HG03558 (cell line): ENCODE results near the gene CDH7.

Experiments
- ATAC-seq: cut with Tn5 transposase; IDR thresholded peaks from one replicate; pipeline ENCODE4 v1.9.1; 2021; ENCODE audit warnings: moderate number of reproducible peaks; ENCODE audit not compliant: unreplicated experiment; ENCODE audit errors: extremely low read depth

CDH7 gene, protein sequence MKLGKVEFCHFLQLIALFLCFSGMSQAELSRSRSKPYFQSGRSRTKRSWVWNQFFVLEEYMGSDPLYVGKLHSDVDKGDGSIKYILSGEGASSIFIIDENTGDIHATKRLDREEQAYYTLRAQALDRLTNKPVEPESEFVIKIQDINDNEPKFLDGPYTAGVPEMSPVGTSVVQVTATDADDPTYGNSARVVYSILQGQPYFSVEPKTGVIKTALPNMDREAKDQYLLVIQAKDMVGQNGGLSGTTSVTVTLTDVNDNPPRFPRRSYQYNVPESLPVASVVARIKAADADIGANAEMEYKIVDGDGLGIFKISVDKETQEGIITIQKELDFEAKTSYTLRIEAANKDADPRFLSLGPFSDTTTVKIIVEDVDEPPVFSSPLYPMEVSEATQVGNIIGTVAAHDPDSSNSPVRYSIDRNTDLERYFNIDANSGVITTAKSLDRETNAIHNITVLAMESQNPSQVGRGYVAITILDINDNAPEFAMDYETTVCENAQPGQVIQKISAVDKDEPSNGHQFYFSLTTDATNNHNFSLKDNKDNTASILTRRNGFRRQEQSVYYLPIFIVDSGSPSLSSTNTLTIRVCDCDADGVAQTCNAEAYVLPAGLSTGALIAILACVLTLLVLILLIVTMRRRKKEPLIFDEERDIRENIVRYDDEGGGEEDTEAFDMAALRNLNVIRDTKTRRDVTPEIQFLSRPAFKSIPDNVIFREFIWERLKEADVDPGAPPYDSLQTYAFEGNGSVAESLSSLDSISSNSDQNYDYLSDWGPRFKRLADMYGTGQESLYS

DNA sequence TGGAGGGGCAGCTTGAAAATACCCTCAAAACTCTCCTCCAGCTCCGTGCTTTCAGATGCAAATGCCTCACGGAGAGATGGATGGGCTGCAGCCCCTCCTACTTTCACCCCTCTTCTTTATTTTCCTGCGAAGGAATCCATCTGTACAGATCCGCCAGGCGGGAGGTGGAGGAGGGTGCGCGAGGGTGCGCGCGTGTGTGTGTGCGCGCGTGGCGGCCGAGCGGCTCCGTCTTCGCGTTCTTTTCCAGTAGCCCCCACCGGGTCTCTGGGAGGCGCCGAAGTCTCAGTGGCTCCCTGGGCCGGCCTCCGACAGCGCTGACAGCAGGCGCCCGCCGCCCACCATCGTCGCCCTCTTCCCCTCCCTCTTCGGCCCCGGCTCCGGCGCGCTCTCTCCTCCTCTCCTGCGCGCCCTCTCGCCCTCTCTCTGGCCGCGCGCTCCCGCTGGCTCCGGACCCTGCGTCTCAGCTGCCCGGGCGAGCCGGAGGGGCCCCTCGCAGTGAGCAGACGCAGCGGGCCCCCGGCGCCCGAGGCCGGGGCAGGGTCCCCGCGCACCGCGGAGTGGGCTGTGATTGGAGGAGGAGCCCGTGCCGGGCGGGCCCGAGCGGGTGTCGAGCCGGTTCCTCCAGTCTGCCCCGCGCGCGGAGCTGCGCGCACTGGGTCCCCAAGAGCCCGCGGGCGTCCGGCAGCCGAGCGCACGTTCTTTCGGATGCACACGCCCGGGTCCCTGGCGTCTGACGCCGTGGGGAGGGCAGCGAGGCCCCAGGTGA lies at the start of gene CDH7:
CDH7 (plus strand) TSS at position 624 of the 766 bp plus-strand sequence. CDS start 11,831 bp downstream, outside the sequence.
- ATAC-seq = no peak

DNA sequence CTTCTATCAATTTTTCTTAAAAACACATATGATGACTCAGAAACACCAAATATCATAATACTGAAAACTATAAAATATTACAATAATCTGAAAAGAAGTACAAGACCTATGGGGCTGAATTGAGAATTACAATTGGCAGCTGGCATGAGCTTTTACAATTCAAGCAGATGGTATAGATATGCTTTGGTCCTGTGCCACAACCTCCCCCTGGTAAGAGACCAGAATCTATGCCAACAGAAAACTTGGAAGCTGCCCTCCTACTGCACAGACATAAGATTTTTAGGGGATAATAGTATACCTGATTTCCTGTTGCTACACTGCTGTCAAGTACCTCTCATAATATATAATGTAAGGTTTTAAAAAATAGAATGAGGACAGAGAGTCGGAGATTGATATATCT lies 46.8 kb upstream of the CDH7 start:
- ATAC-seq = no peak

DNA sequence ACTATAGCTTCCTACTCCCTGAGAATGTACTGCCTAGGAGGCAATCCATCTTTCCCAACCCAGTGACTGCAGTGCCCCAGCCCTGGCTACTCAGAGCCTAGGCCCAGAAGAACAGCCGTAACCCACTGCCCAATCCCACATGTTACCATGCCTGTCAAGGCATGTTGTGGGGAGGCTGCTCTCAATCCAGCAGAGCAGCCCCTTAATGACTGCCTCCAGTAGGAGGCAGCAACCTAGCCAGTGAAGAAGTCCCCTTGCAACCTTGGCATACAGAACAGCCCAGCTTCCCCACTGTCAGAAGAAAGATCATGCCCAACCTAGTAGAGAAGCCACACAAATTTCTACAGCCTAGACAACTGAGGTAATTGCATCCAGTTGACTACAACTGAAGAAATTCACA lies 44.2 kb upstream of the CDH7 start:
- no peak for ATAC-seq

DNA sequence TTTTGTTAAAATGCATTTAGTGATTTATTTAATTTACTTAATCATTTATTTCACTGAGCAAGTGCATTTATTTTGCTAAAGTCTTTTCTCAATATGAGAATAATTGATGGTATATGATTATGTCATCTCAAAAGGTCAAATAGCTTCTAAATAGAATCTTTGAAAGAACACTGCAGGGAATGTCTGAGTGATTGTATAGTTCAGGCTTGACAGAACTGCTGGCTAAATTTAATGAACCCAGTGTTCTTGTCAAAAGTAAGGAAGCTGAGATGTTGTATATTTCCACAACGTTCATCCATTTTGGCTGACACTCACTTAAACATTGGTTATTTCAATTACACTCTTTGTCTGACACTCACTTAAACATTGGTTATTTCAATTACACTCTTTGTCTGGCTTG lies 39.3 kb upstream of the CDH7 start:
- ATAC-seq = no peak

DNA sequence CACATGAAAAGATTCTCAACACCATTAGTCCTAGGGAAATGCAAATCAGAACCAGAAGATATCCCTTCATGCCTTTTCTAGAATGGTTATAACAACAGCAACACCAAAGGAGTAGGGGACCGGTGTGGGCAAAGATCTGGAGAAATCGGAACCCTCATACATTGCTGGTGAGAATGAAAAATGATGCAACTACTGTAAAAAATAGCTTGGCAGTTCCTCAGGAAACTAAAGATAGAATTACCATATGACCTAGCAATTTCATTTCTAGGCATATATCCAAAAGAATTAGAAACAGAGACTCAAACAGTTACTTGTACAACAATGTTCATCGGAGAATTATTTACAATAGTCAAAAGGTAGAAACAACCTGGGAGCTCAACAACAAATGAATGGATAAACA lies 29.2 kb upstream of the CDH7 start:
- ATAC-seq = no peak

DNA sequence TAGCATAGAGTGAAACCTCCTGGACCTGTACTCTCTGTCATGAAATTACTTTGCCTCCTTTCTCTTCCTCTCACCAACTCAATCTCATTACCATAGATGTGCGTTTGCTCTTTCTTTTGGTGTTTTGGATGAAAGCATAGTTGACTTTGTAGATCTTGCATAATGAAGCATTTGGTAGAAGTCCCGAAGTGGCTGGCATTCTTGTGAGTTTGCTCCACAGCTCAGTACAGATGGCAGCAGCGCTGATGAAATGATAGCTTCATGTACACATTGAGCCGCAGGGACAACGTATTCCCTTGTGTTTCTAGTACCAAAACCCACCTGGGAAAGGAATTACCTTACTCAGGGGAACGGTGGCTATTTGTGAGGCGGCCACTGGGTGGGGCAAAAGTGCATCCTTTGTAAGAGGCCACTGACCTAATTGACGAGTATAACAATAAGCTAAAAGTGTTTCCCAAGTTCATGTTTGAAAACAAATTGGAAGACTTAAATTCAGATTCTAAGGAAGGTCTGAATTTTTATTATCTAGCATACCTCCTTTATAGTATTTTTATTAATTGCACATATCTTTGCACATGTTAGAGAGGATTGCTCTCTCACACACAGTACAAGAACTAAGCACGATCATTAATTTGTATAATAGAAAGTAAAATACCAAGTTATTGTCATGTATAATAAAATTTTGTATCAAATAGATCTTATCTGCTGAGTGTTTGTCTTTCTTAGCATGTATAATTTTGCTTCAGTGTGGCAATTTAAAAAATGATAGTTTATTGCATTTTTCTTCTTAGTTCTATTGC lies 25.4 kb upstream of the CDH7 start:
- ATAC-seq = no peak

DNA sequence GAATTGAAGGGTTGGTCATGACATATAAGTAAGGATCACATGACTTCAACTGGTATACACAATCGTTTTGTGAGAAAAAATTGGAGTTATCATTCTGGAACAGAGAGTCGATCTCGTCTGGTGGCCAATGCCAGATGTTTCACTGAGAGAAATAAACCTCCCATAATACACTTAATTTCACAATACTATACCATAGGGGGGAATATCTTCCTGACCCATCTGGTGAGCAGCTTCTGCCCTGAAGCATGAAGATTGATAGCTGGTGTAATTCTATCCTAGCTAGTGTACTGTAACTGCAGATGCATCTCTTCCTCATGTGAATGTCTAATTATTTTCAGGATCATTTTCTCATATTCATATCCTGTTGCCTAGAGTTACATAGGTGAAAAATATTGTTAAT lies 15.7 kb upstream of the CDH7 start:
- ATAC-seq = no peak

DNA sequence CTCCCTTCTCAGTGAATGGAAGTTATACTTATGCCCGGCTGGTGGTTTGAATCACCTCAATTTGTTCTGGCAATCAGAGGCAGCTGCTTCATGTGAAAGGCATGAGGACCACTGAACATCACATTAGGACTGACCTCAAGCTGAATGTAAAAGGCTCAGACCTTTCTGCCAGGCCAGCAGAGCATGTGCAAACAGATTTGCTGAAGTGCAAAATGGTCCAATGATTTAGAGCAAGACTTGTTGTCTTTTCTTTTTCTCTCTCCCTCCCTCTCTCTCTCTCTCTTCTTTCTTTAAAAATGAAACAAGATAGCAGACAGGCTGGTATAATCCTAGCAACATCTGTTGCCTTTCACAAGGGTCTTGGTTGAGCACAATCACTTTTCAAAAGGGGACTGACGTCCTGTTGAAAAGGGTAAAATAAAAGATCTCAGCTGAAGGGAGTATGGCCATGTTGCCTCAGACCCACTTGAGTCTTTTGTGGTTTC lies 13.3 kb upstream of the CDH7 start:
- ATAC-seq = no peak

DNA sequence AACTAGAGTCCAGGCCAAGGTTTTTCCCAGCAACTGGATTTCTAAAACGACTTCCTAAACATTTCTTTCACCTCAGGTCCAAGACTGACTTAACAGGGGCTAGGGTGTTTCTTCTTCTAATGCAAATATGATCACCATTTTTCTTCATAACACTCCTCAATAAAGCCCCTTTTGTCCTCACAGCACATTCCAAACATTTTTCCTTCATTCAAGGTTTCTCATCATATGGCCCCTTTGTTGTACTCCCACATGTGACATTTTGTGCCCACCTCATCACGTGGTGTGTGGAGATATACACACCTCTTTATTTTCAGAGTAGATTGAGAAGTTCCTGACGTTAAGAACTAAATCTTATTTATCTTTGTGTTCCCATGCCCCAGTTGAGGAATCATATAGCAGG lies 3.9 kb upstream of the CDH7 start:
- no peak for ATAC-seq

DNA sequence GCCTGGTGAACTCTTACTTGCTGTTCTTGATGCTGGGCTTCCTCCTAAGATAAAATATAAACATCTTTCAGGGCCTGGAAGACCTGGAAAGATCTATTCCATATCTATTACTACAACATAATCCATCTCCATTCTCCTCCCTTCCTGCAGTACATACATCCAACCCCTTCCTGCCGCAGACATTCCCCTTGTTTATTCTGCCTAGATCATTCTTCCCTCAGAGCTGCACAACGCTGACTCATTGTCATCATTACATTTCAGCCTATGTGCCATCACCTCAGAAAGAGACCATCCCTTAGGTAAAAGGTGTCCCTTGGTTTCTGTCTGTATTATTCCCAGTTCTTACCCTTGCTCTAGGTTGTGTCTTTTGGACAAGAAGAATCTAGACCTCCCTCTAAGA lies 2.5 kb upstream of the CDH7 start:
- no peak for ATAC-seq

DNA sequence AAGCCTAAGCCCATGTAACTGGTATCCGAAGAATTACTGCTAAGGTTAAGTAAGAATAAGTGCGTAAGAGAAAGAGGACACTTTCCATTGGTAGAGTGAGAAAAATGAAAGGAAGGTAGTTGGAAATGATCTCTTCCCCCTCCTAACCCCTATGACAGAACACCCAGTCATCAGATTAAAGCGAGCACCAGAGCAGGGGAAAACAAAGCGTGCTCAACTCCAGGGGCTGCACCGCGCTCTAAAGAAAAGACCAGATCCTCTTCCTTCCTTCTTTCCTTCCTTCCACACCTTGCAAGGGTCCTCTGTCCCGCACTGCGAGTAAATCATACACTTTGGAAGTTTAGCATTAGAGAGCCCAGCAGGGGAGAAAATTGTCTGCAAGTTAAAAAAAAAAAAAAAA lies 971 bp upstream of the CDH7 start:
- ATAC-seq = no peak

DNA sequence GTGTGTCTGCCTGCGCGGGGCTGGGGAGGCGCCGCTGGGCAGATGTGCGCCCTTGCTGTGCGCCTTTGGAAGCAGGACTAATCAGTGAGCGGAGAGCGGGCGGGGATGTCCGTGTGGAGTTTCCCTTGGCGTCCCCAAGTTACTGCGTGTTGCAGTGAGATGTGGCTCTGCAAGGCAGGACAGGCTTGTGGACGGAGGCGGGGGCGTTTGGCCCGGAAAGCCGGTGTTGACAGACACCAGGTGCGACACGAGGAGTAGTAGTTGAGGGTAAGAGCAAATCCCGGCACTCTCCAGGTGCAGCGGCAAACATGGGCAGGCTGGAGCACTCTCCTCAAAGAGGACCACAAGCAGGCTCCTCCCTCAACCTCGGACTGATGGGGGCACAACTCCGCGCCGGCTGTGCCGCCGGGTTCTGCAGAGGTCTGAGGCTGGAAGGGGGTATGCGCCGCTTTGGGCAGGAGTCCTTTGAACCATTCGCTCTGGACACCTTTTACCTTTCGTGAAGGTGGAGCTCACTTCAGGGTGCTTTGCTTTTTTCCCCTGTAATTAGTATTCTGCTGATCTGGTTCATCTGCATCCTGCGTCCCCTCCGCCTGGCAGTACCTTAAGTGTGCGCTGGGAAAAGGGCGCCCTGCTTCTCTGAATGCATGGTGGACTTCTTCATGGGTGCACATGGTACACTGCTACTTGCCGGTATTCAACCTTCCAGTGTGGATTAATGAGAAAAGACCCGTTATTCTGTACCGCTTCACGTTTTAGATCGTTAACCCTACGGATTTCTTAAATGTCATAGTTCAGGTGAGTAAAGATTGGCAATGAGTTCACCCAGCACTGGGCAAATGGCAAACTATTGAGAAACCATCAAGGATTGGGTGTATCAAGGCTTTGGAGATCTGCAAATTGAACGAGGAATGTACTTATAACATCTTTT lies 608 bp downstream of the CDH7 start:
- no peak for ATAC-seq

DNA sequence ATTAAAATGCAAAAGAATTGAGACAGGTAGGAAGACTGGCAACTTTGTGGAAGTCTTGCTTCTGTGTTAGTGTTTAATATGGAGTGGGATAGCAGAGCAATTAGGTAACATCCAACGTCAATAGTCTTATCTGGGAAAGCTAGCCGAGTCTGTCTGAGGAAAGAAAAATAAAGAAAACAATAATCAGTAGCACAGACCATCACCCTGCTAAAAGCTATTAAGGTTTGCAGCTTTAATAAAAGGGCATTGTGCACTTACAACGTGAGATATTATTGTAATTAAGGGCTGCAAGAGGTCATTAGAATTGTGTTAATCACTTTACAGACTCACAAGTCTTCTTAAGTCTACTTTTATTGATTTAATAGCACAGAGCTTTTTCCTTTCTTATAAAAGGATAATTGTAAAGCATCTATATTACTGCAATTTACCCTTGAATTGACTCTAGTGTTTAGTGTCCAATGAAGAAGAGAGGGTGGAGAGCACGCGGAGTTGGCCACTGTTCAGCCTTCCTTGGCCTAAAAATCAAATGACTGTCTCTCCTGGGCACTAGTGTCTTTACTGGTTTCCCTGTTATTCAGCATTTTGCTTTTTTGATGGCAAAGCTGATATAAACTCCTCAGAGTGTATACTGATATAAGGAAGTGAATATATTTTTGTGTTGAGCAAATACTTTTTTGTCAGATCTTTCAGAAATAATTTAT lies 2.0 kb downstream of the CDH7 start:
- ATAC-seq = no peak

DNA sequence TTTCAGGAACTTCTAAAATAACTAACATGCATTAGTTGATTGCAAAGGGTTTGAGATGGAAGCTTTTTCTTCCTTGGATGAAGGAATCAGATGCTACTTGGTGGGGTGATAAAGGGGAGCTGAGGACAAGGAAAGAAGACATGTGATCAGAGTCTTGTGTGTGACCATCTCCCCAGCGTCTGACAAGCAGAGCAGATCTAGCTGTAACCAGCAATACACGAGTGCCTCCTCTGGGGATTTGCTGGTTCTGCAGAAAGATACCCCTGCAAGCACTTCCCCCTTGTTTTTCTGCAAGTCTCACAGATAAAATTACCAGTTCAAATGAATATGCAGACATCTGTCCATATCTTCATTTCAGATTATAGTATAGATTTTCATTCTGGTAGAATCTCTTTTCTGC lies 2.7 kb downstream of the CDH7 start:
- ATAC-seq = no peak

DNA sequence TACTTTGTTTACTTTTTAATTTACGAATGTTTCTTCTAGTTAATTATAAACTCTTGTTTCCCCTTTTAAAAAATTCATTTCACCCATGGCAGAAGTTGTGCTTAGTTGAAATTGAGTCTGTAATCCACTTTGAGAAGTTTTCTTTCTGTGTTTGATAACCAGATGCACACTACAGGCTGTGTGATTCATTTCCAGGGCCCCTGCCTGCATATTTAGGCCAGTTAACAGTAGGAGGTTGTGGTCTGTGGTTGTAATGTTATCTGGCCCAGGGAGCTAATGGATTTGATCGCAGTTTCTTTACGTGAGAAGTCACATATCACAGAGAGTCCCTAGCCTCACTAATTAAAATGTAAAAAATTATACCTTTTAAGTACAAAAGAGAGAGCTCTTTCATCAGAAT lies 3.3 kb downstream of the CDH7 start:
- ATAC-seq = no peak

DNA sequence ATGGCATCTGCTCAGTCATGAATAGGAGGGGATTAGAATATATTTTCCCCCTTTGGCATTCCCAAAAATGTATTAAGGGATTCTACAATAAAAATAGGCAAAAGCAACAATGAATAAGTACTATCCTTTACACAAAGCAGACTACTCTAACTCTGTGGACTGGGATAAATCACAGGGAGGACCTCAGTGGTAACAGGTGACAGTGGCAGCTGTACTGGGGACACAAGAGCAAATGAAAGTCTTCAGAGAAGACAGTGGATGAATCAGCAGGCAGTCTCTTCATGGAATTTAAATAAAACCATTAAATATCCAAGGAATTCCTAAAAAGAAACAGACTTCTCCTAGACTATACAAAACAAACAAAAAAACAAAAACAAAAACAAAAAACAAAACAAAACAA lies 4.8 kb downstream of the CDH7 start:
- ATAC-seq = no peak

DNA sequence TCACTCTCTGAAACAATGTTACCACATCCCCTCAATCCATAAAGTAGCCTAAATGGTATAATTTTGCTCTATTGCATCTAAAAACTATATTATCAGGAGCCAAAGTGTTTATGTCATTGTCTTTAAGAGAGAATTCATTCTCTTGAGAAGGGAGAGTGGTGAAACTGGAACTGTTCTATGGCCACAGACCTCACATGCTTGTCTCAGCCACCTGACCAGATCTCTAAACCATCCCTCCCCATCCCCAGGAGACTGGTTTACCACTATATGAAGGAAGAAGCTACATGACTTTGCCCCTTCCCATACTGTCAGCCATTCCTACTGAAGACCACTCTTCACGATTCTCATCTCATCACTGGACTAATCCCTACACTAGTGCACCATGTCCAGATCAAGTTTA lies 9.6 kb downstream of the CDH7 start:
- no peak for ATAC-seq

DNA sequence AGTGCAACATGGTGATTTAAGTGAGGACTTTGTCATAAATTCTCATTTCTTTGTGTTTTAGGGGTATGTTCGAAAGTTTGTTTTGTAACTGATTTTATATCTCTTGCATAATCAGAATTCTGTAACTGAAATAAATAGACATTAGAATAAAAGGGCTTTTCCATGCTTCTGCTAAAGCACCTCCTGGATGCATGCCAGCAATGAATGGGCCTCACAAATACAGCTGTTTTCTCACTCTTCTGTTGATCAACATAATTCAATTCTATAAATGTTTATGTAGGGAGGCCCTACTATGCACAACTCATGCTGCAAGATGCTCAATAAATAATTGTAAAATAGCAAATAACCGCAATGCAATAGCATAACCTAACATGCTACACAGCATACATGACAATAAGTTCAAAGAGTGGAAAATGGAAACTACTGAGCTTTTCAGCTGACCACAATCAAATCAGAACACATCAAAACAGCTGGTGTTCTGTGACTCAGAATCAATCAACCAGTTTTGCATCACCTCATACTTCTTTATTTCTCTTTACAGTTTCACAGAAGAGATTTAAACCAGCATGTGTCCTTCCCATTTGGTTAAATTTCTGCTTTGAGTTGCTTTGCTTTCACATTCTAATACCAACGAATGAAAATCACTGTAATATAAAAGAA lies 11.0 kb downstream of the CDH7 start:
- no peak for ATAC-seq
